ENCODE measurements around the gene MAPK8IP3.

MAPK8IP3 gene

DNA sequence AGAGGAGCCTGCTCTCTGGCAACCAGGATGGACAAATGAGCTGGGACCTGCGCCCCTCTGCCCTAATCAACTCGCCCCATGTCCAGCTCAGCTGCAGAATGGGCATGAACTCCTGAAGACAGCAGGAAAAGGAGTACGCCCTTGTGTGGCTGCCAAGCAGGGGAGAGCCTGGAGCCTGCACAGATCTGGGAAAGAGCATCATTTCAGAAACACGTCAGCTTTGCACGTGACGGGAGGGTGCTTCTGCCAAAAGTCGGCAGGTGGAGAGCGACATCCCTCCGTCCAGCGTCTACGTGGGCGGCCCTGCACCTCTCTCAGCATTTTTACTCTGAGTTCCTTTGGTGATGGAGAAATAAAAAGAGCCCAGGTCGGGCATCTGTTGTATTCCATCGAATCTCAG lies 46.9 kb downstream of the MAPK8IP3 start:
- in situ Hi-C loops (cut with HindIII; ENCODE audit: low pct_unique_long_range_greater_than_20kb, low sequenced_read_pairs) = no loop called here
- no peak for TF ChIP-seq JUND (IDR thresholded peaks at IDR 0.05; ENCODE audit: low read depth)
- no peak for DNase-seq (ENCODE audit: low read depth in 1 of 2, low spot score in 1 of 2)

DNA sequence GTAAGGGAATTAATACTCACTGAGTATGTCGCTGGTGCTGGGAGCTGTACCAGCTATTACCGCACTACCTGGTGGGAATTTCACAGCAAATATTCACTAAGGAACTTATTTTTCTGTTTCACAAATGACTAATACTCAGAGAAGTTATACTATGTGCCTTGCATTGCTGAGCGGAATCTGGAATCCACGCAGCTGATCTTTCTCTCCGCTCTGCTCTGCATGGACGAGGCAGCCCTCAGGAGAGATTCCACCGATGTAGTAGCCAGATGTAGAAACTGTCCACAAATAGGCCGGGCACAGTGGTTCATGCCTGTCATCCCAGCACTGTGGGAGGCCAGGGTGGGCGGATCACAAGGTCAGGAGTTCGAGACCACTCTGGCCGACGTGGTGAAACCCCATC lies 48.2 kb downstream of the MAPK8IP3 start:
- in situ Hi-C loops (cut with HindIII; ENCODE audit: low pct_unique_long_range_greater_than_20kb, low sequenced_read_pairs) = no loop called here
- DNase-seq (ENCODE audit: low read depth in 1 of 2, low spot score in 1 of 2) = no peak
- no peak for TF ChIP-seq JUND (IDR thresholded peaks at IDR 0.05; ENCODE audit: low read depth)

DNA sequence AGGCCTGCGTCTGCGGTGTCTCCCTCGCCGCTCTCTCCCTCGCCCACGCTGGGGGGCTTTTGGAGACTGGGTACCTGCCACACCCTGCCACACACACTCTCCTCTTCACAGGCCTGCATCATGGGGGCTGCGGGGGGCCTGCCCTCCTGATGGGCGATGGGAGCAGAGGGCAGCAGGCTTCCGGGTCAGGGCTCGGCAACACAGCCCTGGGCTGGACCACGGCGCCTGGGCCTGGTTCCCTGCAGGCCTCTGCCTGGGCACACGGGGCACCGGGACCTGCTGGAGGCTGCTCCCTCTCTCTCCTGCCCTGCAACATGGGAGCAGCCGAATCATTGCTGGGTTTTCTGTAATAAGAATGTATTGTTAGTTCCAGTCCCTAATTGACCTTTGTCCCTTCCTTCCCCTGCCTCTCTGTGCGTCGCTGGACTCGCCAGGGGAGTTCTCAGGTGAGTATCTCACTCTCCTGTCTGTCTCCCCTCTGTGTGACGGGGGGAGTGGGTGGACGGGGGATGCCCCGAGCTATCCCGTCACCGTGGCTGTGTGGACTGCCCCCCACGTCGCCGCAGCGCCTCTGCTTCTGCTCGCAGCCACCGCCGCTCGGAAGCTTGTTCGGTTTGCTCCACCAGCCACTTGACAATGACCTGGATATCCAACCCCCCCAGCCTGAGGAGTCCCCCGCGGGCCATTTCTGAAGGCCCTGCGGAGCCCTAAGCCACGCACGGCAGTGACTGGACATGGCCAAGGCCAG lies 51.9 kb downstream of the MAPK8IP3 start:
- in situ Hi-C loops (cut with HindIII; ENCODE audit: low pct_unique_long_range_greater_than_20kb, low sequenced_read_pairs) = no loop called here
- no peak for DNase-seq (ENCODE audit: low read depth in 1 of 2, low spot score in 1 of 2)
- no peak for TF ChIP-seq JUND (IDR thresholded peaks at IDR 0.05; ENCODE audit: low read depth)

DNA sequence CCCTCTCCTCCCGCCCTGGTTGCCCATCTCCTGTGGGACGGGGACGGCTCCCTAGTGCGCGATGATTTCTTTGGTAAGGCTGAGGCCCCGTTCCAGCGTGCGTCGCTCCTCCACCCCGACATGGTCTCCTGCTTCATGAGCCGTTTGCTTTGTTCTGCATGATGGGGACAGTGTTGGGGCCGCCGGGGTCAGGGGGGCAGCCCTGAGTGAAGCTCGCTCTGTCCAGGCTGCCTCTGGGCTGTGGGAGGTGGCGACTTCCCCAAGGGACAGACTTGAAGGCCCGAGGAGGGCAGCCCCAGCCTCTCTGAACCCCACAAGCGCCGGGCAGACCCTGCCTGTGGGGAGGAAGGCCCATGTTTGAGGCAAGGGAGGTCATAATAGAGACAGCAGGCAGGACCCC lies 52.9 kb downstream of the MAPK8IP3 start:
- no peak for DNase-seq (ENCODE audit: low read depth in 1 of 2, low spot score in 1 of 2)
- TF ChIP-seq JUND (IDR thresholded peaks at IDR 0.05; ENCODE audit: low read depth) = no peak
- in situ Hi-C loops (cut with HindIII; ENCODE audit: low pct_unique_long_range_greater_than_20kb, low sequenced_read_pairs) = no loop called here

DNA sequence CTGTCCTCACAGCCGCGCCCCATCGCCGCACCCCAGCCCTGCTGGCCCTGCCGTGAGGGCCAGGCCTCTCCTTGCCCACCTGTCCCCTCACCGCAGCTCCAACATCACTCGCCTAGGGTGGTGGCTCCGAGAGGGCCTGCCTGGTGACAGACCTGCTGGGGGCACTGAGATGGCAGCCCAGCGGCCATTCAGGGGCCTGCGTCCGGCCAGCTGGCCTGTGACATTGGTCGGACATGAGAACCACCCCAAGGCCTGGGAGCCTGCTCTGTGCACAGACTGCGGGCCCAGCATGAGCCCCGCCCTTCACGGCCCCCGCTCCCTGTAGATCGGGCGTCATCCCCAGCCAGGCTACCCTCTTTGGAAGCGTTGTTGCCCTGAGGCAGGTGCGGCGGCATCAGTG lies 53.5 kb downstream of the MAPK8IP3 start:
- no peak for TF ChIP-seq JUND (IDR thresholded peaks at IDR 0.05; ENCODE audit: low read depth)
- DNase-seq (ENCODE audit: low read depth in 1 of 2, low spot score in 1 of 2) = no peak
- in situ Hi-C loops (cut with HindIII; ENCODE audit: low pct_unique_long_range_greater_than_20kb, low sequenced_read_pairs) = no loop called here

DNA sequence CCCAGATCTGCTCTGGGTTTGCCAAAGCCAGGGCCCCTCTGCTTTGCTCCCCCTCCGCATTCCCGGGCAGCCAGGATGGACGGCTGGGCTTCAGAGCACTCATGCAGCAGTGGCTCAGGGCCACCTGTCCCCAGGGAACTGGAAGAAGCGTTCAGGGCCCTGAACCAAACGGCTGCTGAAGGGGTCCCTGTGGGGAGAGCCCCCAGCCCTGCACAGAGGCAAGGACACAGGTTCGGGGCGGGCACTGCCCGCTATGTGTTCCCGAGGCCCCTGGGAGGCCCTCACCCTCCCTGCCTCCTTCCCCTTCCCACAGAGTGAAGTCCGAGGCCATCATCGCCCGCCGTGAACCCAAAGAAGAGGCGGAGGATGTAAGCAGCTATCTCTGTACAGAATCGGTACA lies 54.9 kb downstream of the MAPK8IP3 start:
- DNase-seq (ENCODE audit: low read depth in 1 of 2, low spot score in 1 of 2) = no peak
- in situ Hi-C loops (cut with HindIII; ENCODE audit: low pct_unique_long_range_greater_than_20kb, low sequenced_read_pairs) = no loop called here
- TF ChIP-seq JUND (IDR thresholded peaks at IDR 0.05; ENCODE audit: low read depth) = no peak

DNA sequence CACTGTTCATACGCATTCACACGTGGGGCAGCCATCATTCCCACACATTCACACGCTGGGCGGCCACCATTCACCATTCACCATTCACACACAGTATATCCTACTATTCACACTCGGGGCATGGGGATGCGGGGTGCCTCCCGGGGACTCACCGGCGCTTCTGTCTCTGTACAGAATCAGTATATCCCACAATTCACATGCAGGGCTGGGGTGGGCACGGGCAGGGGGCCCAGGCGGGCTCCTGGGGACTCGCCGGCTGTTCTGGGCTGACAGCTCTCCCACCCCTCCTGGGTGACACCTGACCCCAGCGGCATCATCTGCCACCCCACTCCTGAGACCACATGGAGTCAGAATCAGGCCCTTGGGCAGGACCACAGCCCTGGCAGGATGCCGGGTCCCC lies 55.8 kb downstream of the MAPK8IP3 start:
- no peak for DNase-seq (ENCODE audit: low read depth in 1 of 2, low spot score in 1 of 2)
- in situ Hi-C loops (cut with HindIII; ENCODE audit: low pct_unique_long_range_greater_than_20kb, low sequenced_read_pairs) = no loop called here
- no peak for TF ChIP-seq JUND (IDR thresholded peaks at IDR 0.05; ENCODE audit: low read depth)

DNA sequence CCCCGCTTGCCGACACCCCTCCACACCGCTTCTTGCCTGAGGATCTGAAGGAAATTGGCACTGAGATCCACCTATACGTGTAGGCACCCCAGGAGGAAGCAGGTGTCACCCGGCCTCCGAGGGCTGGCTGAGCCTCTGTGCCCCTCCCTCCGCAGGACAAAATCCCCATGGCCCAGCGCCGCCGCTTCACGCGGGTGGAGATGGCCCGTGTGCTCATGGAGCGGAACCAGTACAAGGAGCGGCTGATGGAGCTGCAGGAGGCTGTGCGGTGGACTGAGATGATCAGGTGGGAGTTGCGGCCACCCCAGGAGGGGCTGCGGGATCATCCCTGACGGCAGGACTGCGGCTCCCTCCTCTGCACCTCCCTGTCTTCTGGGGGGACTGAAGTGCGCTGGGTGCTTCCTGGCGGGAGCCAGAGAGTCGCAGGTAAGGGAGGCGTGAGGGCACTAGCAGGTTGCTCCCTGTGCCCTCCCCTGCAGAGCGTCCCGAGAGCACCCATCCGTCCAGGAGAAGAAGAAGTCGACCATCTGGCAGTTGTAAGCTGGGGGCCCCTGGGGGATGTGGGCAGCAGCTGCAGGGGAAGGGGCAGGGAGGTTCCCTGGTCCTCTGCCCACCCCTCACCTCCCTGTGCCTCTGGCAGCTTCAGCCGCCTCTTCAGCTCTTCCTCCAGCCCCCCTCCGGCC lies 56.3 kb downstream of the MAPK8IP3 start:
- DNase-seq (ENCODE audit: low read depth in 1 of 2, low spot score in 1 of 2) = no peak
- TF ChIP-seq JUND (IDR thresholded peaks at IDR 0.05; ENCODE audit: low read depth) = no peak
- in situ Hi-C loops (cut with HindIII; ENCODE audit: low pct_unique_long_range_greater_than_20kb, low sequenced_read_pairs) = no loop called here

DNA sequence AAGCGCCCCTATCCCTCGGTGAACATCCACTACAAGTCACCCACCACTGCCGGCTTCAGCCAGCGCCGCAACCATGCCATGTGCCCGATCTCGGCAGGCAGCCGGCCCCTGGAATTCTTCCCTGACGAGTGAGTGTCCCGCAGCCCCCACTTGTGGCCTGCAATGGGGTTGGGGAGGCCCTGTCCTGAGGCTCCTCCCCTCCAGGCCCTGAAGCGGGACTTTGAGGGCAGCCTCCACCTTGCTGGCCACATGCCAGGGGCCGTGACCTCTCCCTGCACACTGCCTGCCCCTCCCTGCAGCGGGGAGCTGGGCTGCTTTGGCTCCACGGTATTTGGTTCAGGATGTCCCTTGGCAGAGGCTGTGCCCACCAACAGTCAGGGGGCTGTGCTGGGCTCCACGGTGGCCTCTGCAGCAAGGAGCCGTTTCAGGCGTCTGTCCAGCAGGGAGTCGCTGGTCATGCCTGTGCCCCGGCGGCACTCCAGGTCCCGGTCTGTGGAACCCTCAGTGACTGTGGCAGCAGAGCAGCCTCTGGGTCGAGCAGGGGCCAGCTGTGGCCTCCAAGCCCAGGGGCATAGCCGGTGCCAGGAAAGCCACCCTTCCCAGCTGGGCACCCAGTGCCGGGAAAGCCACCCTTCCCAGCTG lies 57.0 kb downstream of the MAPK8IP3 start:
- TF ChIP-seq JUND (IDR thresholded peaks at IDR 0.05; ENCODE audit: low read depth) = no peak
- no peak for DNase-seq (ENCODE audit: low read depth in 1 of 2, low spot score in 1 of 2)
- in situ Hi-C loops (cut with HindIII; ENCODE audit: low pct_unique_long_range_greater_than_20kb, low sequenced_read_pairs) = no loop called here

DNA sequence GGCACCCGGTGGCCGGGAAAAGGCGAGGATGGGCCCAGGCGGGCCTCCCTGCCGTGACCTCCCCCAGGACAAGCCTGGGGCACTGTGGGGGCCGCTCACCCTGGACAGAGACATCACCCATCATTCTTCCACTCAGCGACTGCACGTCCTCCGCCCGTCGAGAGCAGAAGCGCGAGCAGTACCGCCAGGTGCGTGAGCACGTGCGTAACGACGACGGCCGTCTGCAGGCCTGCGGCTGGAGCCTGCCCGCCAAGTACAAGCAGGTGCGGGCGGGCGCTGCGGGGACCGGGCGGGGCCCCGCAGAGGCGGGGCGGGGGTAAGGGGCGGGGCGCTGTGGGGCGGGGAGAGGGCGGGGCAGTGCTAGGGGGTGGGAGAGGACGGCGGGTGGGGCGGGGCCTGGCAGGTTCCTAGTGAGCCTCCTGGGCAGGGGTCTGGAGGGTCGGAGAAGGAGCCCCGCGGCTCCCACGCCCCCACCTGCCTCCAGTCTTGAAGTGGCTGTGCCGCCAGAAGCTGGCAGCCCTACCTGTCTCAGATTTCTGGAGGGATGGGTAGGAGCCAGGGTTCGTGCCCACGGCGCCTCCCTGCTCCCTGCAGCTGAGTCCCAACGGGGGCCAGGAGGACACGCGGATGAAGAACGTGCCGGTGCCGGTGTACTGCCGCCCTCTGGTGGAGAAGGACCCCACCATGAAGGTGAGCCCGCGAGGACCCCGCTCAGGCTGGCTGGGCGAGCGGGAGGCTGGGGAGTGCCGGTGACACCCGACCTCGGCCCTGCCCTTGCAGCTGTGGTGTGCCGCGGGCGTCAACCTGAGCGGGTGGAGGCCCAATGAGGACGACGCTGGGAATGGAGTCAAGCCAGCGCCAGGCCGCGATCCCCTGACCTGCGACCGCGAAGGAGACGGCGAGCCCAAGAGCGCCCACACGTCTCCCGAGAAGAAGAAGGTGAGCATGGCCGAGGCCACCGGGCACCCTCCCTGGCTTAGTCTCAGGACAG lies 57.8 kb downstream of the MAPK8IP3 start:
- TF ChIP-seq JUND (IDR thresholded peaks at IDR 0.05; ENCODE audit: low read depth) = no peak
- in situ Hi-C loops (cut with HindIII; ENCODE audit: low pct_unique_long_range_greater_than_20kb, low sequenced_read_pairs) = no loop called here
- no peak for DNase-seq (ENCODE audit: low read depth in 1 of 2, low spot score in 1 of 2)

DNA sequence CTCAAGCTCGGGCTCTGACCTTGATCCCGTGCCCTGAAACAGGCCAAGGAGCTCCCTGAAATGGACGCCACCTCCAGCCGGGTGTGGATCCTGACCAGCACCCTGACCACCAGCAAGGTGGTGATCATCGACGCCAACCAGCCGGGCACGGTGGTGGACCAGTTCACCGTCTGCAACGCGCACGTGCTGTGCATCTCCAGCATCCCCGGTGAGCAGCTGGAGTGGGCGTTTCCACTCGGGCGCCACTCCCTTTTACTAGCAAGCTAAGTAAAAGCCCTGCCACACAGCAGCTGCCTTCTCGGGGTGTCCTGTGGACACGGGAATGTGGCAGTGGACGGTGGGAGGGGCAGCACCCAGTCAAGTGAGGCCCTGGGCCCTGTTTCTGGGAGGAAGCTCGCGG lies 59.0 kb downstream of the MAPK8IP3 start:
- in situ Hi-C loops (cut with HindIII; ENCODE audit: low pct_unique_long_range_greater_than_20kb, low sequenced_read_pairs) = no loop called here

DNA sequence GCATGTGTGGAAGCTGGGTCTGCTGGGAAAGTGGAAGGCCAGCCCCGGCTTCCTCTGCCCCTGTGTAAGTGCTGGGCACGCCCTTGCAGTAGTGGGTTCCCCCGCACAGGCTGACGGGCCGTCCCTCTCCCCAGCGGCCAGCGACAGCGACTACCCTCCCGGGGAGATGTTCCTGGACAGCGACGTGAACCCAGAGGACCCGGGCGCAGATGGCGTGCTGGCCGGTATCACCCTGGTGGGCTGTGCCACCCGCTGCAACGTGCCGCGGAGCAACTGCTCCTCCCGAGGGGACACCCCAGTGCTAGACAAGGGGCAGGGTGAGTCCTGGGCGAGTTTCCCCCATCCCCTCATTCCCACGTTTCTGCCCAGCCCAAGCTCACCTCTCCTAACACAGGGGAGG lies 59.8 kb downstream of the MAPK8IP3 start:
- no peak for TF ChIP-seq JUND (IDR thresholded peaks at IDR 0.05; ENCODE audit: low read depth)
- DNase-seq (ENCODE audit: low read depth in 1 of 2, low spot score in 1 of 2) = no peak
- in situ Hi-C loops (cut with HindIII; ENCODE audit: low pct_unique_long_range_greater_than_20kb, low sequenced_read_pairs) = no loop called here

More for the DNA sequence above, 59.0 kb downstream of the MAPK8IP3 start:
- no peak for DNase-seq (ENCODE audit: low read depth in 1 of 2, low spot score in 1 of 2)
- no peak for TF ChIP-seq JUND (IDR thresholded peaks at IDR 0.05; ENCODE audit: low read depth)
